ENCODE measurements around the gene THSD7A.

The THSD7A gene

DNA sequence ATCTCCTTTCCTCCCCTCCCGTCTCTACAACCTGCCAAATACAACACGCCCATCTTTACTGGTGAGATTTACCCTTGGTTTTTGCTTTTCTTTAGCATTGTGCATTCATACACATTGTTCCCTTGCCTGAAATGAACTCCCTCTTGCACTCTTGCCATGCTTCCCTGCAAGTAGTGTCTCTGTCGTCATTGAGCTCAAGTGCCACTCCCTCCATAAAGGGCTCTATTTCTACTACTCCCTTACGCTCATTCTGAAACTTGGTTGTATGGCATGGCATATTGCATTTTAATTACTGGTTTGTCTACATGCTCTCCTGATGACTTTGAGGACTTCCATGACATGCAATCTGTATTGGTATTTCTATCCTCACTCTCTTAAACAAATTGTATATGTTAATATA is 242.7 kb downstream of the THSD7A start:
- DNase-seq (ENCODE audit: low read depth in 2 of 2) = no peak

DNA sequence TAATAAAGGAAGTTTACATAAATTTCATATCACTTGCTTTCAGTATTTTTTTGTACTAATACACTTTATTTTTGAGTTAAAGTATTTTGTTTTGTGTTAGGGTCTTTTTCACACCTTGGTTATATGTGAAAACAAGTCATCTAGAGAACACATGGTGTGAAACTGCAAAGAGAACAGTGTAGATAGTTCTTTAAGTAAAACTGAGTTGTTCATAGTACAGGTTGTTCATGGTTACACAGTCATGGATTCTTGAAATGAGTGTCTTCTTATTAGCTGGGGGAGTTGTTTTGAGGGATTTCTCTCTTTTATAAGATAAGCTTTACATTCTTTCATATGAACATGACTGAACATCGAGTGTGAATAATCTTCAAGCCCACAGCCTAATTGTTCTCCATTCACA is 244.2 kb downstream of the THSD7A start:
- DNase-seq (ENCODE audit: low read depth in 2 of 2) = no peak

GRCh38 chr7:11587048-11587447 is 244.9 kb downstream of the THSD7A start:
- no peak for DNase-seq (ENCODE audit: low read depth in 2 of 2)

- DNase-seq (ENCODE audit: low read depth in 2 of 2) = no peak
Measured at GRCh38 chr7:11584406-11585031, 247.5 kb downstream of the THSD7A start.

- DNase-seq (ENCODE audit: low read depth in 2 of 2) = no peak
Measured at GRCh38 chr7:11579141-11579540, 252.9 kb downstream of the THSD7A start.

DNA sequence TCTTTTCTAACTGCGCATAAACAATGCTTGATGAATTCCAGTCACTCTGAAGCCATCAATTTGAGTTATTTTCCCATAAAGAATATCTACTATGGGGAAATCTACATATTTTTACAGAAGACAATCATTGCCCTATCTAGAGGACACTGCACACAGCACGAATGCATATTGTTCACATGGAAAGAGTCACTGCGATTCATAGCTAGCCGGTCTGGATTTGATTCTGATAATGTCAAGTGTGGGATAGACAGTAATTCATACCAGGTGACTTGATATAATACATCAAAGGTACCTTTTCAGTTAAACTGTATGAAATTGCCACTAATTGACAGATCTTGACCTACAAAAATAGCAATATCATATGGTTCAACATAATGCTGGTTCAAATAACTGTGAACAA is 255.7 kb downstream of the THSD7A start:
- no peak for DNase-seq (ENCODE audit: low read depth in 2 of 2)

DNA sequence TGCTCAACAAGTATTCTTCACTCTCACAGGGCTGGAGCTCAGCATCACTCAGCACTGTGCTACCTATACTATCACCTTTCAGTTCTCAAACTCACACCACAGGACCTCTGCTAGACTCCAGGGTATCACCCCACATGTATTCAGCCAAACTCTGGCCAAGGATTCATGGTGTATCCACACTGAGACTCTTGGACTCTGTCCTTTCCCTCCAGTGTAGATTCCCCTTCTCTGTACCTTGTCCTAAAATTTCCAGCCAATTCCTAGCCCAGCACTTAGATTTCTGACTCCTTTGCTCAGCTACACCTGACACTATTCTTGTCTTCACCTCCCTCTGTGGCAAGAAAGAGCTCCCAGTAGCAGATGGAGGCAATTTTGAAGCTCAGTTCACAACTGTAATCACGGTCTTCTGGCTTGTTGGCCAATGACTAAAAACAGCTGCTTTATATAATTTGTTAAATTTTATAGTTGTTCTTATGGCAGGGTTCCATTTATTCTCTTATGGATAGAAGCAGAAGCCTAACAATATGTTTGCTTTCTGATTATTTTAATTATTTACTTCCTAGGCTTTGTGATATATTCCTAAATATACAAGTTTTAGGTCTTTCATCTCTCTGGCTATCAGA is 258.8 kb downstream of the THSD7A start:
- DNase-seq (ENCODE audit: low read depth in 2 of 2) = no peak

DNA sequence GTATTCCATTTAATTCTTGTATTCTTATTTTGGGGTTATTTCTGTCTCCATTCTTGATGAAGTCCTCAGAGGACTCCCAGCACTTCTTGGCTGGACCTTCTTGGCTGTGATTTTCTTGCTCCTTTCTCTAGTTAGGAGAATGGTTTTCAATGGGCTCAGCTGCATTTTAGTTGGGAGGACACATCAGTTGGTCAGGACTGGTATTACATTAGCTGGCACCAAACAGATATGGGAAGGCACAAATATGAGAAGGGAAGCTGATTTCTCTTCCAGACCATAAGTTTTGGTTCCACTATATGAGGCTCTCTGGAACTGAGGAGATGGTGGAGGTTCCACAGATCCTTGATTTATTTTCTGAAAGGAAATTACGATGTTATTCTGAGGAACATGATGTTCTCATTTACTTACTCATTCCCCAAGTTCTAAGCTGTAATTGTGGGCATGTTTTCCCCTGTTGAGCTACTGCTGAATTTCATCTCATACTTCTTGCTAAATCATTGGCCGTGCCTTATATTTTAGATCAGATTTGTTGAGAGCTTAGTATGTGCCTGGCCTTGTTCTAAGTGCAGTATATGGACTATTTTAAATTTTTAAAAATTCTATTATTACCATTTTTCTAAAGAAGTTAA is 261.0 kb downstream of the THSD7A start:
- DNase-seq (ENCODE audit: low read depth in 2 of 2) = no peak

DNA sequence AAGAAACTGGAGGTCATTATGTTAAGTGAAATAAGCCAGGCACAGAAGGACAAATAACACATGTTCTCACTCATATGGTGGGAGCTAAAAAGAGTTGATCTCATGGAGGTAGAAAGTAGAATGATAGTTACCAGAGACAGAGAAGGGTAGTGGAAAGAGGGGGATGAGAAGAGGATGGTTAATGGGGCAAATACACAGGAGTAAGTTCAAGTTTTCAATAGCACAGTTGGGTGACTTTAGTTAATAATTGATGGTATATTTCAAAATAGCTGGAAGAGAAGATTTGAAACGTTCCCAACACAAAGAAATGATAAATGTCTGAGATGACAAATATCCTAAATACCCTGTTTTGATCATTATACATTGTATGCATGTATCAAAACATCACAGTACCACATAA is 261.8 kb downstream of the THSD7A start:
- DNase-seq (ENCODE audit: low read depth in 2 of 2) = no peak

DNA sequence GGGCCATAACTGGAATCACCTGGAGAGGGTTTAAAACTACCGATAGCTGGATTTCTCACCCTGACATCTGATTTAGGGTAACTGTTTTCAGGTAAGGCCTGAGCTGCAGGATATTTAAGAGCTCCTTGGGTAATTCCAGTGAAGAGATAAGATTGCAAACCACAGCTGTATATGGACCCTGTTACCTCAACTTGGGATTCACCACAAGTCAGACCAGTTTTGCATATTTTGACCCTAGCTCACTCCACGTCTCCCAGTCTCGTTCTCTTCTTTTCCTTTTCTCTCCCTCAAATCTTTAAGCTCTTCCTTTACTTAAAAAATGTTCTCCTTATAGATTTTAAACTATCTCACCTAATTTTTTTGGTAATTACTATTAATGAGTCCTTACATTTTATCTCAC is 264.4 kb downstream of the THSD7A start:
- DNase-seq (ENCODE audit: low read depth in 2 of 2) = no peak

DNA sequence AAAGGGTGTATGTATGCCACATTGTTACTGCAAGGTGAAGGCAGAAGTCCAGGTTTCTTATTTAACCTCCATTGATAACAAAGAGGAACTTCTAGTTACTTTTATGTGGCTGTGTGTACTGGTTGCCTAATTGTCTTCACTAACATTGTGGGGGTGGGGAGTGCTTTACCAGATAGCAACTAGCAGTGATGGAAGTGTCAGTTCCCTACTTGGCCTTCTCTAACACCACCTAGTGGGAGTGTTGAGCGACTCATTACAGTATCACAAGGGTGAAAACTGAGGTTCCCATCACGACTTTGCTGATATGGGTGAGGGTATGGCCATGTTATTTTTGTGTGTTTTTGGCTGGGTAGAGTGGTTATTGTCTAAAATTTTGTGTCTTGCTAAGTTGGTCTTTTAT is 274.4 kb downstream of the THSD7A start:
- no peak for DNase-seq (ENCODE audit: low read depth in 2 of 2)

DNA sequence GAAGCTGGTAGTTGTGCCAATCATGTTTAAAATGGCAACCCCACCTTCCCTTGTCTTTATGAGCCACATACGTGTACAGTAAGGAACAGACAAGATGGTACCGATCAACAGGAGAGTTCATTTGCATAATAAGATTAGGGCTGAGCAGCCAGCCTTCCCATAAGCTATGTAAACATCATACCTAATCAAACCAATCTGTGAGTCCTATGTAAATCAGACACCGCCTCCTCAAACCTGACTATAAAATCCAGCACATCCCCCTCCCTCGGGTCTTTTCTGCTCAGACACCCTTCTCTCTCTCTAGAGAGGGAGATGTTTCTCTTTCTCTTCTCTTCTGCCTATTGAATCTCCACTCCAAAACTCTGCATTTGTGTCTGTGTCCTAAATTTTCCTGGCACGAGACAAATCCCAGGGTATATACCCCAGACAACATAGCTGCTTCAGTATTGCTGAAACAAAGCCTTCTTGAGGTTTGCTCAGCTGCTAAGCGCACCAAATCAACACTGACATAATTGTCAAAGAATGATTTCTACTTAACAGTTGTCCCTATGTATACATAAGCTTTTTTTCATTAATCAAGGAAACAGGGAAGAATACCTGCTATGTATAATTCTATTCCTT is 279.2 kb downstream of the THSD7A start:
- DNase-seq (ENCODE audit: low read depth in 2 of 2) = no peak

- DNase-seq (ENCODE audit: low read depth in 2 of 2) = no peak
Measured at GRCh38 chr7:11551470-11551869, 280.5 kb downstream of the THSD7A start.

GRCh38 chr7:11548532-11548931 is 283.5 kb downstream of the THSD7A start:
- no peak for DNase-seq (ENCODE audit: low read depth in 2 of 2)

- DNase-seq (ENCODE audit: low read depth in 2 of 2) = no peak
Measured at GRCh38 chr7:11541330-11541729, 290.7 kb downstream of the THSD7A start.

GRCh38 chr7:11540271-11540761 is 291.7 kb downstream of the THSD7A start:
- no peak for DNase-seq (ENCODE audit: low read depth in 2 of 2)

- no peak for DNase-seq (ENCODE audit: low read depth in 2 of 2)
Measured at GRCh38 chr7:11539853-11540252, 292.1 kb downstream of the THSD7A start.

DNA sequence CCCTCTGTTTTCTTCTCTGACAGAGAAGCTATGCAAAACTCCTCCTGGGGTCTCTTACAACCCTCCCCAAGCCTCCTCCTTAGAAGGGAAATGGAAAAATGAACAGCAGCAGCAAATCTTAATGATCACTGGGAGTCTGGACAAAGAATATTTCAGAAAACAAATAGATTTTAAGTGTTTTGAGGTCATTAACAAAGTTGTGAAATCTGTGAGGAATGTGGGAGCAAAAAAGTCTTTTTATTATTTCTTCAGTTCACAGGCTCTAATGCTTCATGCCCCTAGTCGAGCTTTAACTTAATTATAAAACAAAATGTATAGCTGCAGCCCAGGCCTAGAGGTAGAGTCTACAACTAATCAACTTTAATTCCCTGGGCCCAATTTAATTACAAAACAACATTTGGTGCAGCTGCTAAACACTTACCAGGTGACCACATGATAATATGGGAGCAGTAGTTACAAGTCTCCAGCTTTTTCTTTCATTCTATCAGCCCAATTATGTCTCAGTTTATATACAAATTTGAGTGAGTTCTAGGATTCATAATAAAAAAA is 293.2 kb downstream of the THSD7A start:
- no peak for DNase-seq (ENCODE audit: low read depth in 2 of 2)

DNA sequence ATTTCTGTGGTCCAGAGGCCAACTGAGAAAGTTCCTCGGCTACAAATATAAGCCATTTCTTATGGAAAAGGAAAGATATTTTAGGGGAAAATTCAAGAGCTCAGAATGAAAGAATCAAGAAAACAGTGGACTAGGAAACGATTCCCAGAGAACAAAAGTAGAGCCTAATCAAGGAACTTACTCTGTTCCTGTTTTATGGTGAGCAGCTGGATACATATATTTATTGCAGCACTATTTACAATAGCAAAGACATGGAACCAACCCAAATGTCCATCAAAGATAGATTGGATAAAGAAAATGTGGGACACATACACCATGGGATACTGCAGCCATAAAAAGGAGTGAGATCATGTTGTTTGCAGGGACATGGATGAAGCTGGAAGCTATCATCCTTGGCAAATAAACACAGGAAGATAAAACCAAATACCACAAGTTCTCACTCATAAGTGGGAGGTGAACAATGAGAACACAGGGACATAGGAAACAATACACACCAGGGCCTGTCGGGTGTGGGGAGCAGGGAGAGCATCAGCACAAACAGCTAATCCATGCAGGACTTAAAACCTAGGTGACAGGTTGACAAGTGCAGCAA is 298.7 kb downstream of the THSD7A start:
- no peak for DNase-seq (ENCODE audit: low read depth in 2 of 2)

- DNase-seq (ENCODE audit: low read depth in 2 of 2) = no peak
Measured at GRCh38 chr7:11529382-11529781, 302.6 kb downstream of the THSD7A start.

- DNase-seq (ENCODE audit: low read depth in 2 of 2) = no peak
Measured at GRCh38 chr7:11527707-11528106, 304.3 kb downstream of the THSD7A start.

Measured in stimulated activated CD8-positive, alpha-beta memory T cell treated with anti-CD3 and anti-CD28 coated beads, Interleukin-2, amount 100 ng/mL, for 1 hour (primary cell).